Measurements from ENCODE around the gene NPDC1.

NPDC1 gene

DNA sequence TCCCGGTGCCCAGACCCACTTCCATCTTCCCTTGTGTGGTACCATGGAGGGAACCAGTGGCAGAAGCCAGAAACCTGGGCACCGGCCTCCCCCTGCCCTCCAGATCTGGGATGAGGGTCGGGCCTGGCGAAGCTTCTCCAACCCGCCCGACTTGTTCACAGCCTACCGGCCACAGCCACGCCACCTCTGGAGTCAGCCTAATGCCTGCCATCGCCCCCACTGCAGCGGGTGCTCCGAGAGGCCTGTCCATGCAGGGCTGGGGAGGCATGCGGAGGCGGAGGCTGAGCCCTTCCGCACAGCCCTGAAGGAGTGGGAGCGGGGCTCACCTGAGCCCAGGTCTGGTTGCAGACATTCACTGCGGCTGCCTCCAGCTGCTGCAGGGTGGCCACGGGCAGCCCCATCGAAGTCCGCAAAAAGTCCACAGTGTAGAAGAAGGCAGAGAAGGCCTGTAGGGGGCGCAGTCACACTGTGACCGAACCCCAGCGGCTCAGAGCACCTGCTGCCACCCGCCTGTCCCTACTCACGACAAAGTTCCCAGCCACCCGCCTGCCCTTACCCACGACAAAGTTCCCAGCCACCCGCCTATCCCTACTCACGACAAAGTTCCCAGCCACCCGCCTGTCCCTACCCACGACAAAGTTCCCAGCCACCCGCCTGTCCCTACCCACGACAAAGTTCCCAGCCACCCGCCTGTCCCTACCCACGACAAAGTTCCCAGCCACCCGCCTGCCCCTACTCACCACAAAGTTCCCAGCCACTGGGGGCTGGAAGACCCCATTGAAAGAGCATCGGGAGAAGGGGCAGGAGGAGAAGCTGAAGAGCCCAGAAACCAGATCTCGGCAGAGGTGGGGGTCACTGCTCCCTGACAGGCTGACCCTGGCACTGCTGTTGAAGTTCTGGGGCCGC is 3.8 kb upstream of the NPDC1 start:
- DNase-seq (ENCODE audit: low spot score) = no peak
- peak overlapping the region; percentile 4; the same call in 1 of the 2 replicates for H3K27ac ChIP-seq
- TF ChIP-seq, protein P1, sequence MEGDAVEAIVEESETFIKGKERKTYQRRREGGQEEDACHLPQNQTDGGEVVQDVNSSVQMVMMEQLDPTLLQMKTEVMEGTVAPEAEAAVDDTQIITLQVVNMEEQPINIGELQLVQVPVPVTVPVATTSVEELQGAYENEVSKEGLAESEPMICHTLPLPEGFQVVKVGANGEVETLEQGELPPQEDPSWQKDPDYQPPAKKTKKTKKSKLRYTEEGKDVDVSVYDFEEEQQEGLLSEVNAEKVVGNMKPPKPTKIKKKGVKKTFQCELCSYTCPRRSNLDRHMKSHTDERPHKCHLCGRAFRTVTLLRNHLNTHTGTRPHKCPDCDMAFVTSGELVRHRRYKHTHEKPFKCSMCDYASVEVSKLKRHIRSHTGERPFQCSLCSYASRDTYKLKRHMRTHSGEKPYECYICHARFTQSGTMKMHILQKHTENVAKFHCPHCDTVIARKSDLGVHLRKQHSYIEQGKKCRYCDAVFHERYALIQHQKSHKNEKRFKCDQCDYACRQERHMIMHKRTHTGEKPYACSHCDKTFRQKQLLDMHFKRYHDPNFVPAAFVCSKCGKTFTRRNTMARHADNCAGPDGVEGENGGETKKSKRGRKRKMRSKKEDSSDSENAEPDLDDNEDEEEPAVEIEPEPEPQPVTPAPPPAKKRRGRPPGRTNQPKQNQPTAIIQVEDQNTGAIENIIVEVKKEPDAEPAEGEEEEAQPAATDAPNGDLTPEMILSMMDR (conservative IDR thresholded peaks at IDR 0.05; ENCODE audit: low read depth) = peak; percentile 70
- ChIA-PET POLR2A (ENCODE audit: low non-redundant PET) (no interaction called here), CTCF (interaction anchor here (0.5 to 4.4 kb wide), 12 partner anchors 8 to 554 kb away, joined by 3 to 63 read pairs (median 5); partner anchors contain the start of genes ABCA2 and SAPCD2)

DNA sequence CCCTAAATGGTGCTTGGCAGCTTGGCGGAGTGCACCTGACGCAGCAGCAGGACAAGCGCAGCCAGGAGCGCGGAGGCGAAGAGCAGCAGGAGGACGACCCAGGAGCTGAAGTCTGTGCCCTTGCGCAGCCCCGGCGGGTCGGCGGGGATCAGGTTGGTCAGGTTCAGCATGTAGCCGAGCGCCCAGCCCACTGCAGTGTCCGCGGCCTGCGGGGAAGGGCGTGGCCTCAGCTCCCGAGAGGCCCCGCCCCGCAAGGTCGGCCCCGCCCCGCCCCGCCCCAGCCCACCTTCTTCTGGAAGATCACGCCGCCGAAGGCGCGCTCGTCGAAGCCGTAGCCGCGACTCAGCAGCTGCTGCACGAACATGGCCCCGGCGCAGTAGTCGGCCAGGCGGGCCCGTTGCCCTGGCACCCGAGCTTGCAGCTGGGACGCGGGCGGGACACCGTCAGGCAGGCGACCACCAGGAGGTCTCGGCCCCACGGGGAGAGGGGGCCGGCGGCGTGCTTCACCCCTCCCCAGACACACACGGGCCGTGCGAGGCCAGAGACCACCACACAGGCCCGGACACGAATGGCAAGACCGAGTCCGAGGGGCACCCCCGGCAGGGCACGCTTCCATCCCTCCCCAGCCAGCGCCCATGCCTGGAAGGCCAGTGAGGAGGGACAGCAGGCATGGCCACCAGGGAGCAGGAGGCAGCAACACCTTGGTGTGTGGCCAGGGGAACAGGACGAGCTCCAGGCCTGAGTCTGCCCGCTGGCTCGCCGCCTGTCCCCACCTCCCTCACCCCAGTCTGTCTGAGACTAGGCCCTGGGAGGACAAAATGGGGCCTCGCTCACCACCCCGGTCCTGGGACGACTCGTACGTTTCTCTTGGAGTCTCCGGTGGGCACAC is 2.9 kb upstream of the NPDC1 start:
- peak overlapping the region; percentile 4; the same call in 1 of the 2 replicates for H3K27ac ChIP-seq
- ChIA-PET POLR2A (ENCODE audit: low non-redundant PET) (no interaction called here), CTCF (interaction anchor here (0.5 to 4.4 kb wide), 13 partner anchors 10 to 553 kb away, joined by 3 to 63 read pairs (median 5); partner anchors contain the start of genes ABCA2, CYSRT1 and SAPCD2)
- TF ChIP-seq, protein P1 (conservative IDR thresholded peaks at IDR 0.05; ENCODE audit: low read depth) = no peak
- DNase-seq (ENCODE audit: low spot score) = no peak

DNA sequence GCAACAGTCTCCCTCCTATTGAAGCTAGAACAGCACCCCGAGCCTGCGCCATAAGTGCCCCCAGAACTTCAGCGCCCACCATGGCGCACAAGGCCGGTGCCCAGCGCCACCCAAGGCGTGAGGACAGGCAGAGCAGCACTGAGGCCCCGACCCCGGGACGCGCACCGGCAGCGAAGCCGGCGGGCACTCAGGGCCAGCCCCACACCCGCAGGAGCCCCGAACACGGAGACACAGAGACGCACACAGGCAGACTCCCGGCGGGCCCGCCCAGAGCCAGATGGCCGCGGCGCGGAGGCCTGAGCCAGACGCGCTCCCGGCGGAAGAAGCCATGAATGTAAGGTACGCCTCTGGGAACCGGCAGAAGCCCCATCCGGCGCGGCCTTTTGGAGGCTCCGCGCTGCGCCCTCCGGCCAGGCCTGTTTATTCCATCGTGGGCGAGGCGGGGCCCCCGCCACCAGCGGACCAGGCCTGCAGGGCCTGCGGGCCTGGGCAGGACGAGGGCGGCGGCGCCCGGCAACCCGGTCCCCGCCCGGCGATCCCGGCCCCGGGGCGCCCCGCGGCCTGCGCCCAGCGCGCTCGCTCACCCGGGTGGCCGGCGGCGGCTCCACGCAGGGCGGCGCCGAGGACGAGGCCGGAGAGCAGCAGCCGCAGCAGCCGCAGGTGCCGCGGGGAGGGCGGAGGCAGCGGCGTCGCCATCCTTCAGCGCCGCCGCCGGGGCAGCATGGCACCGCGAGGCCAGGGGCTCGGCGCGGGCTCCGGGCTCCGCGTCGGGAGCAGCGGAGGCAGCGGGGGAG is 486 bp downstream of the NPDC1 start:
- peak overlapping the region; percentile 48 for H3K27ac ChIP-seq
- ChIA-PET CTCF (interaction anchor here (0.8 to 4.4 kb wide), 11 partner anchors 10 to 52 kb away, joined by 5 to 76 read pairs (median 19); partner anchors contain the start of genes ABCA2, SAPCD2 and UAP1L1), POLR2A (ENCODE audit: low non-redundant PET) (no interaction called here)
- TF ChIP-seq, protein P1 (conservative IDR thresholded peaks at IDR 0.05; ENCODE audit: low read depth) = no peak
- DNase-seq (ENCODE audit: low spot score) = no peak

DNA sequence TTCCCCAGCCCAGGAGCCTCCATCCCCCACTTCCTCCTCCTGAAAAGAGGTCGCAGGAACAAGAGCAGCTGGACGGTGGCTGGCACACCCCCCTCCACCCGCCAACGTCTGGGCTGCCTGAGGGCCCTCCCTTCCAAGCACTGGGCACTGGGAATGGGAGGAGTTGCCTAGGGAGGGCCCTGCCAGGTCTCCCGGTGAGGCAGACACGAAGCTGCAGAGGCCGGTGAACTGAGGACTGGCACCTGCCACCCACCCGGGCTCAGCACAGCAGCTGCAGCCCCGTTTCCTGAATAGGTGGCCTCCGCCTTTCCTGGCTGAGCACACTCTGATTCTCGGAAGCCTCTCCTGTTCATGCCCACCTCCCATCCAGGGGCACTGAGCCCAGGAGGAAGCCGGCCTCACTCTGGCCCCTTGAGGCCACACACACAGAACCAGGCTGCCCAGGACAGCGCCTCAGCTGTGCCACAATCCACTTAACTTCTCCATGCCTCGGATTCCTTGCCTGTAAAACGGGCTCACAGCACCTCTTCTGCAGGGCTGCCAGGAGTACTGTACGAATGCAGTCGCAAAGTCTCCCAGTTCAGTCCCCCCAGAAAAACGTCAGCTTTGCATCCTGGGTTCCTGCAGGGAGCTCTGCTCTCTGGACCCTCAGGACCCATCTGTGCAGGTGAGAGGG is 1.3 kb downstream of the NPDC1 start:
- no peak for DNase-seq (ENCODE audit: low spot score)
- CTCF ChIA-PET = interaction anchor here (0.7 to 3.2 kb wide), 7 partner anchors 10 to 94 kb away, joined by 3 to 28 read pairs (median 10); partner anchors contain the start of gene ABCA2
- H3K27ac ChIP-seq = peak overlapping the region; percentile 48
- TF ChIP-seq, protein P1 (conservative IDR thresholded peaks at IDR 0.05; ENCODE audit: low read depth) = no peak
- POLR2A ChIA-PET (ENCODE audit: low non-redundant PET) = no interaction called here

DNA sequence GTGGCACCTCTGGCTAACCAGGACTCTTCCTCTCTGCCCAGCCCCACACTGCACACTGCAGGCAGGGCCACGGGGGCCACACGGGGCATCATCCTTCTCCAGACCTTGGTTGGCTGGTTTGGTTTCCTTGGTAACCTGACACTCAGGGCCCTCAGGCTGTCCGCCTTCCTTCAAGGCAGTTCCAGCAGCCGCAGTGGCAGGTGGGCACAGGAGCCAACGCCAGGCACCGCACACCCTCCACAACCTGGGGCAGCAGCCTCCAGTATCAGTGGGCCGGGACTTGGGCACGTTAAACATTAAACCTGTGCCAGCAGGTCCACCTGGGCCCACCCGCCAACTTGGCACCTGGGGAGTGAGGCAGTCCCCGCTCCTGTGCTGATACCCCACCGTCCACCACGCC is 1.9 kb downstream of the NPDC1 start:
- no peak for DNase-seq (ENCODE audit: low spot score)
- H3K27ac ChIP-seq = peak overlapping the region; percentile 48
- TF ChIP-seq, protein P1 (conservative IDR thresholded peaks at IDR 0.05; ENCODE audit: low read depth) = no peak
- ChIA-PET POLR2A (ENCODE audit: low non-redundant PET) (no interaction called here), CTCF (interaction anchor here (0.6 to 3.2 kb wide), 7 partner anchors 9 to 93 kb away, joined by 3 to 28 read pairs (median 10); partner anchors contain the start of gene ABCA2)
